HEK293 (cell line): Measurements from ENCODE around the gene ISM1.

ENCODE experiments used
- CTCF ChIA-PET: fragments of 350-600 bp; formaldehyde crosslinking; extraction: SDS; loops from one replicate; lab custom pipeline; 2021; ENCODE audit warnings: antibody characterized with exemption; lab: Yijun Ruan, JAX
- POLR2A ChIA-PET: fragments of 300-600 bp; formaldehyde crosslinking; extraction: SDS; loops from one replicate; lab custom pipeline; 2020; ENCODE audit warnings: antibody characterized with exemption, inconsistent platforms; lab: Yijun Ruan, JAX
- H3K27ac ChIP-seq: fragments of 200-500 bp; sonication (Bioruptor generic); 2 replicates; pipeline ENCODE4 v1.5.1; 2014; ENCODE audit warnings: low read depth, low read length, control low read depth, inconsistent platforms; ENCODE audit errors: extremely low read depth
- H3K36me3 ChIP-seq, 2 experiments: fragments of 200-500 bp in 1 of 2; sonication (Bioruptor generic) in 1 of 2; 1 replicate in 1 of 2; 2 replicates in 1 of 2; pipeline ENCODE4 v1.5.1; 2014 to 2017; ENCODE audit warnings: inconsistent platforms in 2 of 2, low read length in 2 of 2; ENCODE audit not compliant: control insufficient read depth in 2 of 2, insufficient read depth in 1 of 2
- H3K4me1 ChIP-seq: fragments of 200-500 bp; sonication (Bioruptor generic); 2 replicates; pipeline ENCODE4 v1.5.1; 2014; ENCODE audit warnings: mild to moderate bottlenecking, low read length, inconsistent platforms; ENCODE audit not compliant: control insufficient read depth, insufficient read depth
- H3K4me3 ChIP-seq: 2 replicates; pipeline ENCODE4 v1.5.1; 2011; ENCODE audit warnings: low read depth, mild to moderate bottlenecking, control low read depth, low read length, moderate library complexity
- H3K9me3 ChIP-seq: fragments of 200-500 bp; sonication (Bioruptor generic); 2 replicates; pipeline ENCODE4 v1.5.1; 2014; ENCODE audit warnings: low read depth, low read length, inconsistent platforms; ENCODE audit not compliant: control insufficient read depth, insufficient read depth
- GLI2 ChIP-seq: fragments of 450-650 bp; formaldehyde crosslinking; IDR thresholded peaks from 2 replicates; pipeline ENCODE4; 2017; ENCODE audit warnings: missing biosample characterization, missing genetic modification characterization, low read depth, borderline replicate concordance
- HOXC10 ChIP-seq: sonication (generic); formaldehyde crosslinking; IDR thresholded peaks from 2 replicates; pipeline ENCODE4 v1.8.1; 2023; ENCODE audit warnings: mild to moderate bottlenecking, missing genetic modification reagents
- KLF1 ChIP-seq: fragments of 450-650 bp; formaldehyde crosslinking; IDR thresholded peaks from 2 replicates; pipeline ENCODE4 v1.5.1; 2016; ENCODE audit warnings: missing biosample characterization, missing genetic modification characterization
- KLF10 ChIP-seq: fragments of 450-650 bp; IDR thresholded peaks from 2 replicates; pipeline ENCODE4 v1.5.1; 2018; ENCODE audit warnings: missing biosample characterization, mild to moderate bottlenecking, missing genetic modification characterization
- KLF16 ChIP-seq: fragments of 450-650 bp; formaldehyde crosslinking; IDR thresholded peaks from 2 replicates; pipeline ENCODE4 v1.5.1; 2017; ENCODE audit warnings: missing biosample characterization, missing genetic modification characterization
- TCF7L2 ChIP-seq: IDR thresholded peaks from 2 replicates; pipeline ENCODE4 v1.6.1; 2011; ENCODE audit warnings: low read depth, mild to moderate bottlenecking, inconsistent platforms, low read length, moderate library complexity, borderline replicate concordance
- ZBTB8A ChIP-seq: fragments of 450-650 bp; formaldehyde crosslinking; IDR thresholded peaks from 2 replicates; pipeline ENCODE4 v1.5.1; 2016; ENCODE audit warnings: missing biosample characterization, missing genetic modification characterization
- ZFHX2 ChIP-seq: fragments of 450-650 bp; formaldehyde crosslinking; conservative IDR thresholded peaks from 2 replicates; pipeline ENCODE4 v1.5.1; 2016; ENCODE audit warnings: missing biosample characterization, missing genetic modification characterization
- ZFP41 ChIP-seq: fragments of 450-650 bp; formaldehyde crosslinking; IDR thresholded peaks from 2 replicates; pipeline ENCODE4 v1.5.1; 2016; ENCODE audit warnings: missing biosample characterization, missing genetic modification characterization, borderline replicate concordance
- ZNF132 ChIP-seq: fragments of 450-650 bp; formaldehyde crosslinking; IDR thresholded peaks from 2 replicates; pipeline ENCODE4 v1.5.1; 2017; ENCODE audit warnings: missing biosample characterization, missing genetic modification characterization, borderline replicate concordance
- ZNF19 ChIP-seq: fragments of 450-650 bp; formaldehyde crosslinking; IDR thresholded peaks from 2 replicates; pipeline ENCODE4; 2016; ENCODE audit warnings: missing biosample characterization, missing genetic modification characterization, low read depth
- ZNF202 ChIP-seq: fragments of 450-650 bp; formaldehyde crosslinking; IDR thresholded peaks from 2 replicates; pipeline ENCODE4 v1.5.1; 2016; ENCODE audit warnings: missing biosample characterization, missing genetic modification characterization, borderline replicate concordance
- ZNF324 ChIP-seq: fragments of 450-650 bp; formaldehyde crosslinking; IDR thresholded peaks from 2 replicates; pipeline ENCODE4 v1.5.1; 2016; ENCODE audit warnings: missing biosample characterization, missing genetic modification characterization
- ZNF558 ChIP-seq: fragments of 450-650 bp; formaldehyde crosslinking; IDR thresholded peaks from 2 replicates; pipeline ENCODE4 v1.5.1; 2016; ENCODE audit warnings: missing biosample characterization, missing genetic modification characterization
- ZNF701 ChIP-seq: fragments of 450-650 bp; formaldehyde crosslinking; IDR thresholded peaks from 2 replicates; pipeline ENCODE4 v1.5.1; 2016; ENCODE audit warnings: missing biosample characterization, missing genetic modification characterization
- ZNF837 ChIP-seq: fragments of 450-650 bp; formaldehyde crosslinking; IDR thresholded peaks from 2 replicates; pipeline ENCODE4 v1.5.1; 2016; ENCODE audit warnings: missing biosample characterization, missing genetic modification characterization
- ZSCAN5A ChIP-seq: fragments of 450-650 bp; formaldehyde crosslinking; IDR thresholded peaks from 2 replicates; pipeline ENCODE4 v1.5.1; 2016; ENCODE audit warnings: missing biosample characterization, missing genetic modification characterization
- TF ChIP-seq, protein P1 (sequence below): fragments of 450-650 bp; formaldehyde crosslinking; IDR thresholded peaks from 2 replicates; pipeline ENCODE4 v1.5.1; 2016; ENCODE audit warnings: missing biosample characterization, missing genetic modification characterization, borderline replicate concordance

ISM1 gene

GRCh38 chr20:13298692-13299373 is 77.8 kb downstream of the ISM1 start:
- POLR2A ChIA-PET, result no interaction called here
- CTCF ChIA-PET, result interaction anchor here (0.6 kb wide), 1 partner anchor 38 kb away, joined by 4 read pairs; no protein-coding TSS in a partner anchor
- Histone ChIP-seq H3K36me3 (no peaks in the 10 kb centered on the region), H3K4me1 (no peaks in the 10 kb centered on the region), H3K9me3 (no peaks in the 10 kb centered on the region), H3K4me3 (no peak overlapping the region), H3K27ac (no peak overlapping the region)
- TF ChIP-seq ZNF324 (tag by site-specific recombination), result no peak

- ChIA-PET CTCF (interaction anchor here (0.6 kb wide), 1 partner anchor 39 kb away, joined by 4 read pairs; no protein-coding TSS in a partner anchor), POLR2A (no interaction called here)
- H3K4me3 ChIP-seq, result no peak overlapping the region
Measured at GRCh38 chr20:13299401-13299800, 78.3 kb downstream of the ISM1 start.

GRCh38 chr20:13301596-13301995 is 80.5 kb downstream of the ISM1 start:
- TF ChIP-seq, protein P1, sequence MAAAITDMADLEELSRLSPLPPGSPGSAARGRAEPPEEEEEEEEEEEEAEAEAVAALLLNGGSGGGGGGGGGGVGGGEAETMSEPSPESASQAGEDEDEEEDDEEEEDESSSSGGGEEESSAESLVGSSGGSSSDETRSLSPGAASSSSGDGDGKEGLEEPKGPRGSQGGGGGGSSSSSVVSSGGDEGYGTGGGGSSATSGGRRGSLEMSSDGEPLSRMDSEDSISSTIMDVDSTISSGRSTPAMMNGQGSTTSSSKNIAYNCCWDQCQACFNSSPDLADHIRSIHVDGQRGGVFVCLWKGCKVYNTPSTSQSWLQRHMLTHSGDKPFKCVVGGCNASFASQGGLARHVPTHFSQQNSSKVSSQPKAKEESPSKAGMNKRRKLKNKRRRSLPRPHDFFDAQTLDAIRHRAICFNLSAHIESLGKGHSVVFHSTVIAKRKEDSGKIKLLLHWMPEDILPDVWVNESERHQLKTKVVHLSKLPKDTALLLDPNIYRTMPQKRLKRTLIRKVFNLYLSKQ (tag by site-specific recombination), result no peak
- POLR2A ChIA-PET, result no interaction called here
- H3K36me3 ChIP-seq, result no peaks in the 10 kb centered on the region
- CTCF ChIA-PET, result interaction anchor here (0.6 to 3.7 kb wide), 16 partner anchors 10 to 970 kb away, joined by 3 to 47 read pairs (median 5); no protein-coding TSS in a partner anchor
- no peaks in the 10 kb centered on the region for H3K4me1 ChIP-seq
- H3K4me3 ChIP-seq, result no peak overlapping the region
- H3K27ac ChIP-seq, result no peak overlapping the region
- no peaks in the 10 kb centered on the region for H3K9me3 ChIP-seq

More at GRCh38 chr20:13299401-13299800, 78.3 kb downstream of the ISM1 start:
- Histone ChIP-seq H3K27ac (no peak overlapping the region), H3K36me3 (no peaks in the 10 kb centered on the region), H3K9me3 (no peaks in the 10 kb centered on the region), H3K4me1 (no peaks in the 10 kb centered on the region)
- TF ChIP-seq ZNF19 (tag by site-specific recombination), result no peak
- TF ChIP-seq GLI2 (tag by site-specific recombination), result no peak
- TF ChIP-seq ZFHX2 (tag by site-specific recombination), result no peak
- no peak for TF ChIP-seq ZNF202 (tag by site-specific recombination)
- TF ChIP-seq ZNF558, result no peak
- no peak for TF ChIP-seq ZNF837 (tag by site-specific recombination)
- TF ChIP-seq ZBTB8A (tag by site-specific recombination), result no peak
- no peak for TF ChIP-seq ZFP41 (tag by site-specific recombination)
- no peak for TF ChIP-seq HOXC10 (CRISPR knock-in tag)
- no peak for TF ChIP-seq ZNF132
- no peak for TF ChIP-seq KLF10 (tag by site-specific recombination)
- no peak for TF ChIP-seq KLF1 (tag by site-specific recombination)
- no peak for TF ChIP-seq KLF16
- TF ChIP-seq ZSCAN5A, result no peak
- TF ChIP-seq TCF7L2, result no peak
- no peak for TF ChIP-seq ZNF701
- TF ChIP-seq, all 188 proteins: peak for 0
